GM23338 (cell line): Measurements from ENCODE around the gene TMEM38A. TPM values are rescaled to one million over a fixed set of nuclear protein-coding genes. Genes with fewer than 3 reads are reported as not detected.

Source experiments
- ATAC-seq: fragments of 200-7000 bp; cut with Tn5 transposase; 3 replicates; pipeline ENCODE4 v1.9.1; 2020
- DNase-seq: peaks from one replicate; pipeline ENCODE4 v3.0.0-alpha.2; 2015; ENCODE audit warnings: low spot score
- H2AFZ ChIP-seq: fragments of 200-600 bp; sonication (generic); 2 replicates; pipeline ENCODE4 v1.8.0; 2016; ENCODE audit warnings: antibody characterized with exemption, mild to moderate bottlenecking, moderate library complexity
- H3F3A ChIP-seq: fragments of 200-600 bp; sonication (generic); replicated peaks from 2 replicates; pipeline ENCODE4 v1.8.0; 2017; ENCODE audit warnings: antibody characterized with exemption, mixed run types, low read depth
- H3K27ac ChIP-seq: fragments of 200-600 bp; sonication (generic); 2 replicates; pipeline ENCODE4 v1.6.1; 2016; ENCODE audit warnings: low read depth
- H3K27me3 ChIP-seq: fragments of 200-600 bp; sonication (generic); 2 replicates; pipeline ENCODE4 v1.8.0; 2016; ENCODE audit warnings: mild to moderate bottlenecking, mixed run types, moderate library complexity; ENCODE audit not compliant: insufficient read depth
- H3K36me3 ChIP-seq: fragments of 200-600 bp; sonication (generic); 2 replicates; pipeline ENCODE4 v1.8.0; 2016; ENCODE audit warnings: mild to moderate bottlenecking; ENCODE audit not compliant: insufficient read depth
- H3K4me1 ChIP-seq: fragments of 200-600 bp; sonication (generic); 2 replicates; pipeline ENCODE4 v1.8.0; 2016; ENCODE audit warnings: mild to moderate bottlenecking, moderate library complexity; ENCODE audit not compliant: insufficient read depth
- H3K4me2 ChIP-seq: fragments of 200-600 bp; sonication (generic); 2 replicates; pipeline ENCODE4 v1.7.1; 2017; ENCODE audit warnings: mixed run types
- H3K4me3 ChIP-seq: fragments of 200-600 bp; sonication (generic); 2 replicates; pipeline ENCODE4 v1.6.1; 2016; ENCODE audit warnings: mixed run types
- H3K79me2 ChIP-seq: fragments of 200-600 bp; sonication (generic); replicated peaks from 2 replicates; pipeline ENCODE4 v1.8.0; 2017; ENCODE audit warnings: mild to moderate bottlenecking; ENCODE audit not compliant: insufficient read depth
- H3K9me2 ChIP-seq: fragments of 200-600 bp; sonication (generic); 2 replicates; pipeline ENCODE4 v1.8.0; 2017; ENCODE audit not compliant: insufficient read depth
- H4K20me1 ChIP-seq: fragments of 200-600 bp; sonication (generic); replicated peaks from 2 replicates; pipeline ENCODE4 v1.8.0; 2017; ENCODE audit warnings: mild to moderate bottlenecking; ENCODE audit not compliant: insufficient read depth
- H3K27ac Mint-ChIP-seq: 2 replicates; pipeline ENCODE4 v1.8.0; 2020; ENCODE audit warnings: inconsistent platforms, mild to moderate bottlenecking, moderate library complexity, mixed read lengths
- H3K27me3 Mint-ChIP-seq: 3 replicates; pipeline ENCODE4 v1.8.0; 2022; ENCODE audit warnings: low read depth, mild to moderate bottlenecking, moderate library complexity, mixed read lengths, inconsistent platforms; ENCODE audit not compliant: insufficient read depth, poor library complexity
- H3K36me3 Mint-ChIP-seq: 3 replicates; pipeline ENCODE4 v1.8.0; 2021; ENCODE audit warnings: low read depth, mild to moderate bottlenecking, inconsistent platforms, moderate library complexity, mixed read lengths
- H3K4me1 Mint-ChIP-seq: 3 replicates; pipeline ENCODE4 v1.8.0; 2020; ENCODE audit warnings: mild to moderate bottlenecking, inconsistent platforms, mixed read lengths
- H3K4me3 Mint-ChIP-seq: 3 replicates; pipeline ENCODE4 v1.8.0; 2021; ENCODE audit warnings: moderate library complexity, mild to moderate bottlenecking, inconsistent platforms, mixed read lengths
- H3K9me3 Mint-ChIP-seq: 3 replicates; pipeline ENCODE4 v1.8.0; 2020; ENCODE audit warnings: moderate library complexity, mild to moderate bottlenecking, inconsistent platforms, mixed read lengths
- CTCF ChIP-seq, 2 experiments: fragments of 200-600 bp in 1 of 2; sonication (generic) in 1 of 2; conservative IDR thresholded peaks; 2 replicates each; pipeline versions ENCODE4 v1.5.1 to v1.6.1; 2016 to 2017; ENCODE audit warnings: antibody characterized with exemption in 2 of 2, low read depth in 2 of 2, mild to moderate bottlenecking in 2 of 2, moderate library complexity in 1 of 2
- ETS1 ChIP-seq: IDR thresholded peaks from 2 replicates; pipeline ENCODE4 v1.6.1; 2016; ENCODE audit warnings: antibody characterized with exemption
- EZH2 ChIP-seq: fragments of 200-600 bp; sonication (generic); IDR thresholded peaks from one replicate; pipeline ENCODE4 v1.8.0; 2017; ENCODE audit warnings: antibody characterized with exemption, mild to moderate bottlenecking, low read depth; ENCODE audit not compliant: unreplicated experiment
- EZH2phosphoT487 ChIP-seq: fragments of 200-600 bp; sonication (generic); IDR thresholded peaks from one replicate; pipeline ENCODE4 v1.8.1; 2018; ENCODE audit warnings: antibody characterized with exemption; ENCODE audit not compliant: unreplicated experiment
- JUNB ChIP-seq: IDR thresholded peaks from one replicate; pipeline ENCODE4 v1.6.1; 2016; ENCODE audit warnings: antibody characterized with exemption; ENCODE audit not compliant: unreplicated experiment
- NANOG ChIP-seq: IDR thresholded peaks from 2 replicates; pipeline ENCODE4 v1.6.1; 2016; ENCODE audit warnings: antibody characterized with exemption, borderline replicate concordance
- POLR2AphosphoS5 ChIP-seq: IDR thresholded peaks from 2 replicates; pipeline ENCODE4 v1.6.1; 2016; ENCODE audit warnings: antibody characterized with exemption, low read depth
- REST ChIP-seq: IDR thresholded peaks from one replicate; pipeline ENCODE4 v1.6.1; 2018; ENCODE audit warnings: antibody characterized with exemption; ENCODE audit not compliant: unreplicated experiment
- STAT1 ChIP-seq: IDR thresholded peaks from one replicate; pipeline ENCODE4 v1.6.1; 2016; ENCODE audit warnings: antibody characterized with exemption; ENCODE audit not compliant: unreplicated experiment
- ZNF114 ChIP-seq: fragments of 250-450 bp; sonication (Bioruptor Pico); IDR thresholded peaks from 2 replicates; pipeline ENCODE4 v1.5.0; 2020; ENCODE audit warnings: mild to moderate bottlenecking, moderate library complexity
- ZNF331 ChIP-seq: fragments of 250-450 bp; sonication (Bioruptor Pico); IDR thresholded peaks from 2 replicates; pipeline ENCODE4 v1.5.0; 2020; ENCODE audit warnings: low read depth, mild to moderate bottlenecking, moderate library complexity
- ZNF462 ChIP-seq: fragments of 250-450 bp; sonication (Bioruptor Pico); IDR thresholded peaks from 2 replicates; pipeline ENCODE4 v1.5.0; 2020; ENCODE audit warnings: mild to moderate bottlenecking, moderate library complexity
- polyA plus RNA-seq: library from polyadenylated mRNA; unstranded; fragments of >200 nt; fragmentation: Nextera tagmentation; extraction: Ambion mirVana; gene quantifications from 2 replicates; pipeline ENCODE4 v1.2.1, GENCODE V29; 2016
- total RNA-seq: library from RNA; depleted of rRNA; stranded (reverse); fragments of >200 nt; shearing (Covaris generic); gene quantifications from 2 replicates; pipeline ENCODE4 v1.2.3, GENCODE V29; 2014

TMEM38A gene
- total and polyA plus RNA-seq, 2 experiments from 2014 or later = 5.9 to 14.1 TPM

DNA sequence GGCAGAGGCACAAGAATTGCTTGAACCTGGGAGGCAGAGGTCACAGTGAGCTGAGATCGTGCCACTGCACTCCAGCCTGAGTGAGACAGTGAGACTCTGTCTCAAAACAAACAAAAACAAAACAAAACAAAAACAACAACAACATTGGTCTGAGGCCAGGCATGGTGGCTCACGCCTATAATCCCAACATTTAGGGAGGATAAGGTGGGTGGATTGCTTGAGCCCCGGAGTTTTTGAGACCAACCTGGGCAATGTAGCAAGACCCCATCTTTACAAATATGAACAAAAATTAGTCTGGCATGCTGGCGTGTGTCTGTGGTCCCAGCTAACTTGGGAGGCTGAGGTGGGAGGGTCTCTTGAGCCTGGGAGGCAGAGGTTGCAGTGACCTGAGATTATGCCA is 42.7 kb downstream of the TMEM38A start:
- Mint-ChIP-seq H3K9me3 (no peaks in the 10 kb centered on the region), H3K27me3 (peaks cover 5% of the 10 kb centered on the region), H3K27ac (no peak overlapping the region)

More for the DNA sequence above, 42.7 kb downstream of the TMEM38A start:
- Histone ChIP-seq H3F3A (no peaks in the 10 kb centered on the region), H3K4me1 (no peaks in the 10 kb centered on the region), H4K20me1 (no peaks in the 10 kb centered on the region), H3K36me3 (no peaks in the 10 kb centered on the region), H3K79me2 (no peaks in the 10 kb centered on the region), H3K4me2 (no peak overlapping the region), H2AFZ (no peak overlapping the region), H3K4me3 (no peak overlapping the region), H3K27ac (no peak overlapping the region), H3K9me2 (no peaks in the 10 kb centered on the region), H3K27me3 (no peaks in the 10 kb centered on the region)
- no peak for ATAC-seq
- H3K4me1 Mint-ChIP-seq = no peaks in the 10 kb centered on the region
- DNase-seq = no peak
- TF ChIP-seq ETS1 = no peak
- TF ChIP-seq ZNF331 = no peak
- TF ChIP-seq JUNB = no peak
- TF ChIP-seq STAT1 = no peak
- TF ChIP-seq ZNF462 (CRISPR knock-in tag) = no peak
- no peak for TF ChIP-seq NANOG
- no peak for TF ChIP-seq POLR2AphosphoS5
- no peak for TF ChIP-seq ZNF114 (CRISPR knock-in tag)
- no peak for TF ChIP-seq EZH2
- TF ChIP-seq REST = no peak
- no peak for TF ChIP-seq CTCF (conservative IDR thresholded peaks at IDR 0.05; ENCODE audit: low read depth in 2 of 2)
- TF ChIP-seq EZH2phosphoT487 = no peak
- no peaks in the 10 kb centered on the region for H3K36me3 Mint-ChIP-seq
- H3K4me3 Mint-ChIP-seq = no peak overlapping the region
